DOHH2 (cell line): ENCODE data around the gene LRRN1.

Source experiments
- H3F3A ChIP-seq: fragments of 200-600 bp; sonication (generic), shearing (Covaris generic); 2 replicates; pipeline ENCODE4 v1.6.0; 2016; ENCODE audit warnings: antibody characterized with exemption, mild to moderate bottlenecking; ENCODE audit not compliant: control insufficient read depth, insufficient read depth
- H3K27ac ChIP-seq: fragments of 200-600 bp; sonication (generic); 2 replicates; pipeline ENCODE4 v1.5.1; 2014; ENCODE audit warnings: low read depth, mild to moderate bottlenecking, low read length, moderate library complexity
- H3K27me3 ChIP-seq: fragments of 200-600 bp; sonication (generic); 2 replicates; pipeline ENCODE4 v1.6.1; 2014; ENCODE audit warnings: mild to moderate bottlenecking, low read length, mixed read lengths; ENCODE audit not compliant: control insufficient read depth
- H3K36me3 ChIP-seq: fragments of 200-600 bp; sonication (generic); 2 replicates; pipeline ENCODE4 v1.6.1; 2014; ENCODE audit warnings: mild to moderate bottlenecking, low read length, moderate library complexity, mixed read lengths; ENCODE audit not compliant: control insufficient read depth
- H3K4me1 ChIP-seq: fragments of 200-600 bp; sonication (generic); 2 replicates; pipeline ENCODE4 v1.6.1; 2014; ENCODE audit warnings: mild to moderate bottlenecking, low read length, mixed read lengths; ENCODE audit not compliant: control insufficient read depth
- H3K4me2 ChIP-seq: fragments of 200-600 bp; sonication (generic); 2 replicates; pipeline ENCODE4 v1.6.0; 2014; ENCODE audit warnings: mild to moderate bottlenecking, low read length, moderate library complexity
- H3K4me3 ChIP-seq: fragments of 200-600 bp; sonication (generic); 2 replicates; pipeline ENCODE4 v1.5.1; 2014; ENCODE audit warnings: mild to moderate bottlenecking, low read length, mixed read lengths
- H3K79me2 ChIP-seq: fragments of 200-600 bp; sonication (generic); 2 replicates; pipeline ENCODE4 v1.6.1; 2014; ENCODE audit warnings: mild to moderate bottlenecking, low read length, mixed read lengths; ENCODE audit not compliant: control insufficient read depth
- H3K9me2 ChIP-seq: fragments of 200-600 bp; sonication (generic); replicated peaks from 2 replicates; pipeline ENCODE4 v1.6.1; 2014; ENCODE audit warnings: mild to moderate bottlenecking, low read length, mixed read lengths; ENCODE audit not compliant: control insufficient read depth
- H3K9me3 ChIP-seq: fragments of 200-600 bp; sonication (generic); 2 replicates; pipeline ENCODE4 v1.6.1; 2014; ENCODE audit warnings: antibody characterized with exemption, low read length, mixed read lengths; ENCODE audit not compliant: control insufficient read depth, insufficient read depth
- H4K20me1 ChIP-seq: fragments of 200-600 bp; sonication (generic); 2 replicates; pipeline ENCODE4 v1.6.0; 2014; ENCODE audit warnings: low read depth, mild to moderate bottlenecking, antibody characterized with exemption, low read length, moderate library complexity; ENCODE audit not compliant: control insufficient read depth, insufficient read depth
- CTCF ChIP-seq: fragments of 200-600 bp; sonication (generic); IDR thresholded peaks from one replicate; pipeline ENCODE4 v1.5.1; 2014; ENCODE audit warnings: antibody characterized with exemption, mild to moderate bottlenecking, low read depth, low read length; ENCODE audit not compliant: poor library complexity, severe bottlenecking
- EZH2phosphoT487 ChIP-seq: fragments of 200-600 bp; sonication (generic); IDR thresholded peaks from 2 replicates; pipeline ENCODE4 v1.6.1; 2017; ENCODE audit warnings: borderline replicate concordance, mild to moderate bottlenecking, antibody characterized with exemption, low read length, moderate library complexity, mixed read lengths

The LRRN1 gene

GRCh38 chr3:3848923-3849275, 49.7 kb downstream of the LRRN1 start:
- H3K79me2 ChIP-seq: no peaks in the 10 kb centered on the region
- TF ChIP-seq EZH2phosphoT487 (no peak), CTCF (no peak)
- H3K4me3 ChIP-seq: no peak overlapping the region
- no peaks in the 10 kb centered on the region for H3K4me1 ChIP-seq
- no peaks in the 10 kb centered on the region for H3F3A ChIP-seq
- H4K20me1 ChIP-seq: no peaks in the 10 kb centered on the region
- no peaks in the 10 kb centered on the region for H3K36me3 ChIP-seq
- H3K27ac ChIP-seq: no peak overlapping the region
- H3K9me2 ChIP-seq: no peaks in the 10 kb centered on the region
- no peaks in the 10 kb centered on the region for H3K9me3 ChIP-seq
- no peak overlapping the region for H3K4me2 ChIP-seq
- no peaks in the 10 kb centered on the region for H3K27me3 ChIP-seq

GRCh38 chr3:3851621-3852323, 52.5 kb downstream of the LRRN1 start:
- H4K20me1 ChIP-seq: no peaks in the 10 kb centered on the region
- H3K4me3 ChIP-seq: no peak overlapping the region
- H3K36me3 ChIP-seq: no peaks in the 10 kb centered on the region
- H3K27ac ChIP-seq: no peak overlapping the region
- no peaks in the 10 kb centered on the region for H3F3A ChIP-seq
- H3K4me2 ChIP-seq: no peak overlapping the region
- no peaks in the 10 kb centered on the region for H3K9me2 ChIP-seq
- H3K27me3 ChIP-seq: no peaks in the 10 kb centered on the region
- TF ChIP-seq CTCF (no peak), EZH2phosphoT487 (no peak)
- H3K79me2 ChIP-seq: no peaks in the 10 kb centered on the region
- H3K4me1 ChIP-seq: no peaks in the 10 kb centered on the region
- H3K9me3 ChIP-seq: no peaks in the 10 kb centered on the region

GRCh38 chr3:3853544-3853943, 54.3 kb downstream of the LRRN1 start:
- Histone ChIP-seq H4K20me1 (no peaks in the 10 kb centered on the region), H3K27ac (no peak overlapping the region), H3K9me2 (no peaks in the 10 kb centered on the region), H3K27me3 (no peaks in the 10 kb centered on the region), H3K9me3 (no peaks in the 10 kb centered on the region), H3K79me2 (no peaks in the 10 kb centered on the region), H3K36me3 (no peaks in the 10 kb centered on the region), H3K4me1 (no peaks in the 10 kb centered on the region), H3K4me2 (no peak overlapping the region), H3F3A (no peaks in the 10 kb centered on the region), H3K4me3 (no peak overlapping the region)
- TF ChIP-seq CTCF (no peak), EZH2phosphoT487 (no peak)
